ENCODE measurements around the gene DENND4A.

The DENND4A gene

GRCh38 chr15:65827065-65827464, 35.0 kb upstream of the DENND4A start:
- DNase-seq (ENCODE audit: low spot score) = no peak
- no peak for TF ChIP-seq CTCF (IDR thresholded peaks at IDR 0.05)
- Histone ChIP-seq H3K4me3 (no peak overlapping the region), H3K27ac (no peak overlapping the region)

- no peak overlapping the region for H3K27ac ChIP-seq
- no peak for TF ChIP-seq CTCF (IDR thresholded peaks at IDR 0.05)
- DNase-seq (ENCODE audit: low spot score) = no peak
- no peak overlapping the region for H3K4me3 ChIP-seq
These were observed 33.0 kb upstream of the DENND4A start for GRCh38 chr15:65824941-65825544.

GRCh38 chr15:65824031-65824743, 32.1 kb upstream of the DENND4A start:
- no peak overlapping the region for H3K27ac ChIP-seq
- no peak overlapping the region for H3K4me3 ChIP-seq
- no peak for DNase-seq (ENCODE audit: low spot score)
- TF ChIP-seq CTCF (IDR thresholded peaks at IDR 0.05) = peak; percentile 44

- Histone ChIP-seq H3K4me3 (no peak overlapping the region), H3K27ac (no peak overlapping the region)
- DNase-seq (ENCODE audit: low spot score) = no peak
- no peak for TF ChIP-seq CTCF (IDR thresholded peaks at IDR 0.05)
These were observed 30.2 kb upstream of the DENND4A start for GRCh38 chr15:65822316-65822715.

GRCh38 chr15:65821070-65821469, 29.0 kb upstream of the DENND4A start:
- no peak overlapping the region for H3K4me3 ChIP-seq
- no peak overlapping the region for H3K27ac ChIP-seq
- no peak for DNase-seq (ENCODE audit: low spot score)
- TF ChIP-seq CTCF (IDR thresholded peaks at IDR 0.05) = no peak

- DNase-seq (ENCODE audit: low spot score) = no peak
- Histone ChIP-seq H3K27ac (peak overlapping the region in 1 of 2 donors; percentile 18), H3K4me3 (no peak overlapping the region)
- no peak for TF ChIP-seq CTCF (IDR thresholded peaks at IDR 0.05)
These were observed 27.5 kb upstream of the DENND4A start for GRCh38 chr15:65819563-65819960.

Measured in coronary artery (tissue), 2 donors.